Nucleus accumbens (tissue), 56 donors: ENCODE data around the gene PRR12.

Experiments
- DNase-seq, 56 donors: peaks; one replicate each; lab custom pipeline; 2025; lab: John Stamatoyannopoulos, UW

Gene PRR12

GRCh38 chr19:49658566-49659442 is 67.8 kb downstream of the PRR12 start:
- no peak for DNase-seq

- no peak for DNase-seq
These were observed 69.5 kb downstream of the PRR12 start for GRCh38 chr19:49660338-49660961.

GRCh38 chr19:49662011-49662410 is 71.0 kb downstream of the PRR12 start:
- no peak for DNase-seq

GRCh38 chr19:49663224-49663623 is 72.2 kb downstream of the PRR12 start:
- DNase-seq: no peak

- DNase-seq: peak in 55 of 56 donors; percentile 31 to 94 (median 79)
These were observed 73.4 kb downstream of the PRR12 start for GRCh38 chr19:49664171-49665035.

- peak in 1 of 56 donors; percentile 24 for DNase-seq
These were observed 74.0 kb downstream of the PRR12 start for GRCh38 chr19:49665036-49665350.

GRCh38 chr19:49665351-49666119 is 74.6 kb downstream of the PRR12 start, which contains the start of the genes BCL2L12 and IRF3:
BCL2L12 (plus strand) TSS chr19:49665933; CDS start chr19:49666693, 760 bp downstream.
IRF3 (minus strand) TSS chr19:49665857; CDS start chr19:49664838, 1,019 bp downstream.
- peak; percentile 40 to 98 (median 91) for DNase-seq

GRCh38 chr19:49666120-49666444 is 75.1 kb downstream of the PRR12 start:
- DNase-seq: no peak

- DNase-seq: no peak
These were observed 76.5 kb downstream of the PRR12 start for GRCh38 chr19:49667473-49667872.

- no peak for DNase-seq
These were observed 78.5 kb downstream of the PRR12 start for GRCh38 chr19:49669516-49669915.

GRCh38 chr19:49672131-49672919 is 81.3 kb downstream of the PRR12 start:
- peak in 51 of 56 donors; percentile 14 to 84 (median 49) for DNase-seq
